ENCODE measurements around the gene MERTK.
A peak's percentile ranks its signal among the peaks of the same experiment; 100 is the strongest.

Gene MERTK

DNA sequence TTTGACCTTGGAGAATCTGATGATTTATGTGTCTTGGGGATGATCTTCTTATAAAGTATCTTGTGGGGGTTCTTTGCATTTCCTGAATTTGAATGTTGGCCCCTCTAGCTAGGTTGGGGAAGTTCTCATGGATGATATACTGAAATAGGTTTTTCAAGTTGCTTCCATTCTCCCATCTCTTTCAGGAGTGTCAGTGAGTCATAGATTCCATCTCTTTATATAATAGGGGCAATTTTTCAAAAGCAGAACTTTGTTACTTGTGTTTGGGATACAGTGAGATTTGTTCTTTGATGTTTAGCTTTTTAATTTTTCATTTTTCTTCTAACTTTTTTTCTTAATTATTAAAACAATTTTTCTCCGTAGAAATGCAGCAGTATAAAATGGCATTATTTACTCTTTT, 176.1 kb downstream of the MERTK start:
- no peak overlapping the region for H3K4me3 ChIP-seq (ENCODE audit: low read depth, low read length)
- TF ChIP-seq, protein P1, sequence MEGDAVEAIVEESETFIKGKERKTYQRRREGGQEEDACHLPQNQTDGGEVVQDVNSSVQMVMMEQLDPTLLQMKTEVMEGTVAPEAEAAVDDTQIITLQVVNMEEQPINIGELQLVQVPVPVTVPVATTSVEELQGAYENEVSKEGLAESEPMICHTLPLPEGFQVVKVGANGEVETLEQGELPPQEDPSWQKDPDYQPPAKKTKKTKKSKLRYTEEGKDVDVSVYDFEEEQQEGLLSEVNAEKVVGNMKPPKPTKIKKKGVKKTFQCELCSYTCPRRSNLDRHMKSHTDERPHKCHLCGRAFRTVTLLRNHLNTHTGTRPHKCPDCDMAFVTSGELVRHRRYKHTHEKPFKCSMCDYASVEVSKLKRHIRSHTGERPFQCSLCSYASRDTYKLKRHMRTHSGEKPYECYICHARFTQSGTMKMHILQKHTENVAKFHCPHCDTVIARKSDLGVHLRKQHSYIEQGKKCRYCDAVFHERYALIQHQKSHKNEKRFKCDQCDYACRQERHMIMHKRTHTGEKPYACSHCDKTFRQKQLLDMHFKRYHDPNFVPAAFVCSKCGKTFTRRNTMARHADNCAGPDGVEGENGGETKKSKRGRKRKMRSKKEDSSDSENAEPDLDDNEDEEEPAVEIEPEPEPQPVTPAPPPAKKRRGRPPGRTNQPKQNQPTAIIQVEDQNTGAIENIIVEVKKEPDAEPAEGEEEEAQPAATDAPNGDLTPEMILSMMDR (IDR thresholded peaks at IDR 0.05; ENCODE audit: low read depth, low read length) = no peak
- in situ Hi-C loops (cut with HindIII; ENCODE audit: low sequenced_read_pairs) = no loop called here
- DNase-seq (ENCODE audit: low read depth, low spot score) = no peak

DNA sequence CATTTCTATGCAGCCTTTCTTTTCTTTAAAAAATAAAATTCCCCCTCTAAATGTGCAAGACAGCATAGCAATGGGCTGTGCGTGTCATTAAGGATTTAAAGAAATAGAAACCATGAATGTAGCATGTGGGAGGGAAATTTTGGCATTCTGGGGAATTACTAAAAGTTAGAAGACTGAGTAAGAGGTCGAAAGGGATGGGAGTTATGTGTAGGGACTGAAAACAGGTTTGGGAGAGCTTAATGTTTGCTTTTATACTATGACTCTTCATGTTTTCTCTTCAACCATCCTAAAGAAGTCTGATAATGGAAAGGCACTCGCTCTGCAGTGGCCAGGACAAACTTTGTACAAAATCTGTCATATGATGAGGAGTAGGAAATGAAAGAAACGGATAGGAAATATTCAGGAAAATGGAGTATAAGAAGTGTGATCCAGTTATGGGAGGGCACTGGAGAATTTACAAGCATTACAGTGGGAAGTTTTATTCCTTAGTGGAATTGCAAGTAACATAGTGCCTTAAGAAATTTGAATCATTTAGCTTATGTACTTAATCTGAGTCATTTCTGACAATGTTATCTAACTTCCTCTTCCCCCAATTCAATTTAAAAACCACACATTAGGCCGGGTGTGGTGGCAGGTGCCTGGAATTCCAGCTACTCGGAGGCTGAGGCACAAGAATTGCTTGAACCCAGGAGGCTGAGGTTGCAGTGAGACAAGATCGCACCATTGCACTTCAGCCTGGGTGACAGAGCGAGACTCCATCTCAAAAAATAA, 177.3 kb downstream of the MERTK start:
- TF ChIP-seq, protein P1 (IDR thresholded peaks at IDR 0.05; ENCODE audit: low read depth, low read length) = no peak
- H3K4me3 ChIP-seq (ENCODE audit: low read depth, low read length) = no peak overlapping the region
- DNase-seq (ENCODE audit: low read depth, low spot score) = peak; percentile 33
- in situ Hi-C loops (cut with HindIII; ENCODE audit: low sequenced_read_pairs) = no loop called here

DNA sequence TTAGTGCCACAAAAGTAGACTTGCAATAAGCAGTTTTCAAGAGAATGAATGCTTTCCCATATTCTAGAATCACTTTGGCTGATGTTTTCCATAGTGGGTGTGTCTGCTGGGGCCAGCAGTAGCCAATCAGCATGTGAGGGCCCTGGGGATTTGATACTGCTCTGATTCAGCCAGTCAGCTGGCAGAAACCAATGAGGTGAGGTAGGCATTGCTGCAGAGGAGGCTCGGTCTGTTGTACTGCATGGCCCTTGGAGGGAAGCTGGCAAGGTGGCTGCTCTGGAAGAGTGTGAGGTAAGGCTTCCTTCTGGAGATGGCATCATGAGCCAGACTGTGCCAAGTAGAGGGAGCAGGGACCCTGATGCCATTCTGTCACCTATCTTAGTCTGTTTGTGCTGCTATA, 179.4 kb downstream of the MERTK start:
- DNase-seq (ENCODE audit: low read depth, low spot score) = no peak
- H3K4me3 ChIP-seq (ENCODE audit: low read depth, low read length) = no peak overlapping the region
- in situ Hi-C loops (cut with HindIII; ENCODE audit: low sequenced_read_pairs) = no loop called here
- TF ChIP-seq, protein P1 (IDR thresholded peaks at IDR 0.05; ENCODE audit: low read depth, low read length) = no peak

All from astrocyte of the spinal cord (primary cell).